ENCODE measurements around the gene ZBTB25.

- no peak for TF ChIP-seq TAF1 (IDR thresholded peaks at IDR 0.05; ENCODE audit: borderline replicate concordance, low read depth, low read length)
- no peak for TF ChIP-seq POLR2A (IDR thresholded peaks at IDR 0.05; ENCODE audit: low read depth, low read length)
Measured at GRCh38 chr14:64516969-64517368, 13.3 kb upstream of the ZBTB25 start.
